GM06990 (cell line): ENCODE data around the gene CARD19.
A peak's percentile ranks its signal among the peaks of the same experiment; 100 is the strongest.

Experiments
- DNase-seq: peaks from one replicate; pipeline ENCODE4 v3.0.0-alpha.2; 2011; ENCODE audit not compliant: insufficient read length; ENCODE audit errors: extremely low read depth
- H3K27me3 ChIP-seq: replicated peaks from 2 replicates; pipeline ENCODE4 v1.6.0; 2011; ENCODE audit warnings: low read length; ENCODE audit not compliant: control insufficient read depth, insufficient read depth
- H3K36me3 ChIP-seq: 2 replicates; pipeline ENCODE4 v1.5.1; 2011; ENCODE audit warnings: low read length; ENCODE audit not compliant: control insufficient read depth, insufficient read depth
- H3K4me3 ChIP-seq: replicated peaks from 2 replicates; pipeline ENCODE4 v1.5.1; 2011; ENCODE audit warnings: low read depth, mild to moderate bottlenecking, control low read depth, low read length
- TF ChIP-seq, protein P1 (sequence below): IDR thresholded peaks from 2 replicates; pipeline ENCODE4 v1.5.1; 2011; ENCODE audit warnings: low read length, control low read depth, mild to moderate bottlenecking, inconsistent platforms; ENCODE audit not compliant: insufficient read depth, poor library complexity, severe bottlenecking

The CARD19 gene

GRCh38 chr9:93121316-93122241 lies 25.6 kb downstream of the CARD19 start:
- DNase-seq = no peak
- H3K36me3 ChIP-seq = no peaks in the 10 kb centered on the region; the same call in 1 of the 2 replicates
- TF ChIP-seq, protein P1, sequence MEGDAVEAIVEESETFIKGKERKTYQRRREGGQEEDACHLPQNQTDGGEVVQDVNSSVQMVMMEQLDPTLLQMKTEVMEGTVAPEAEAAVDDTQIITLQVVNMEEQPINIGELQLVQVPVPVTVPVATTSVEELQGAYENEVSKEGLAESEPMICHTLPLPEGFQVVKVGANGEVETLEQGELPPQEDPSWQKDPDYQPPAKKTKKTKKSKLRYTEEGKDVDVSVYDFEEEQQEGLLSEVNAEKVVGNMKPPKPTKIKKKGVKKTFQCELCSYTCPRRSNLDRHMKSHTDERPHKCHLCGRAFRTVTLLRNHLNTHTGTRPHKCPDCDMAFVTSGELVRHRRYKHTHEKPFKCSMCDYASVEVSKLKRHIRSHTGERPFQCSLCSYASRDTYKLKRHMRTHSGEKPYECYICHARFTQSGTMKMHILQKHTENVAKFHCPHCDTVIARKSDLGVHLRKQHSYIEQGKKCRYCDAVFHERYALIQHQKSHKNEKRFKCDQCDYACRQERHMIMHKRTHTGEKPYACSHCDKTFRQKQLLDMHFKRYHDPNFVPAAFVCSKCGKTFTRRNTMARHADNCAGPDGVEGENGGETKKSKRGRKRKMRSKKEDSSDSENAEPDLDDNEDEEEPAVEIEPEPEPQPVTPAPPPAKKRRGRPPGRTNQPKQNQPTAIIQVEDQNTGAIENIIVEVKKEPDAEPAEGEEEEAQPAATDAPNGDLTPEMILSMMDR = no peak
- no peaks in the 10 kb centered on the region for H3K27me3 ChIP-seq
- H3K4me3 ChIP-seq = no peak overlapping the region

GRCh38 chr9:93122721-93123221 lies 26.8 kb downstream of the CARD19 start:
- peak; percentile 6 for DNase-seq
- Histone ChIP-seq H3K4me3 (no peak overlapping the region), H3K27me3 (no peaks in the 10 kb centered on the region), H3K36me3 (no peaks in the 10 kb centered on the region; the same call in 1 of the 2 replicates)
- TF ChIP-seq, protein P1 = no peak

GRCh38 chr9:93123561-93124283 lies 27.7 kb downstream of the CARD19 start:
- peak; percentile 6 for DNase-seq
- H3K36me3 ChIP-seq = no peaks in the 10 kb centered on the region; the same call in 1 of the 2 replicates
- TF ChIP-seq, protein P1 = no peak
- H3K27me3 ChIP-seq = no peaks in the 10 kb centered on the region
- no peak overlapping the region for H3K4me3 ChIP-seq

GRCh38 chr9:93124793-93125192 lies 28.8 kb downstream of the CARD19 start:
- no peaks in the 10 kb centered on the region; the same call in 1 of the 2 replicates for H3K36me3 ChIP-seq
- DNase-seq = no peak
- TF ChIP-seq, protein P1 = no peak
- no peaks in the 10 kb centered on the region for H3K27me3 ChIP-seq
- H3K4me3 ChIP-seq = no peak overlapping the region

DNA sequence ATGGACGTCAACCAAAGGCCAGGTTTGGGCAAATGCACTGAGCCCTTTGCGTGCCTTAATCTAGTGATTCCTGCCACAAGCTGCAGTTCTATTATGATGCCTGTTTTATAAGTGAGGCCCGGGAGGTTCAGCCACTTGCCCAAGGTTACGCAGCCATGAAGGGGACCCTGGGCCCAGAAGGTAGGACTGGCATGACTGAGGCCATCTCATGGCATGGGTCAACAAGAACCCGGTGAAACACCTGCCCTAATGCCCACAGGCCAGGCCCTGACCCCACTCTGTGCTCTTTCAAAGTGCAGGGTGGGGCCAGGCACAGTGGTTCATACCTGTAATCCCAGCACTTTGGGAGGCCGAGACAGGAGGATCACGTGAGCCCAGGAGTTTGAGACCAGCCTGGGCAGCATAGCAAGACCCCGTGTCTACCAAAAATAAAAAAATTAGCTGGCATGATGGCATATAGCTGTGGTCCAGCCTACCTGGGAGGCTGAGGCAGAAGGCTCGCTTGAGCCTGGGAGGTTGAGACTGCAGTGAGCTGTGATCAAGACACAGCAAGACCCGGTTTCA lies 29.4 kb downstream of the CARD19 start:
- DNase-seq = no peak
- Histone ChIP-seq H3K27me3 (no peaks in the 10 kb centered on the region), H3K36me3 (no peaks in the 10 kb centered on the region; the same call in 1 of the 2 replicates), H3K4me3 (no peak overlapping the region)
- TF ChIP-seq, protein P1 = no peak
